ENCODE results near the gene EGFLAM. TPM values are rescaled to one million over a fixed set of nuclear protein-coding genes. Genes with fewer than 3 reads are reported as not detected.

EGFLAM gene
- total RNA-seq, 1 experiment from 2014 or later = 0.33 TPM

GRCh38 chr5:38237681-38238080 is 20.7 kb upstream of the EGFLAM start:
- no peak overlapping the region for H2BK120ac ChIP-seq (ENCODE audit: low read depth, low read length, poor library complexity, severe bottlenecking)
- H2BK15ac ChIP-seq (ENCODE audit: low read depth, low read length) = no peak overlapping the region
- no peaks in the 10 kb centered on the region for H4K20me1 ChIP-seq (ENCODE audit: control insufficient read depth, insufficient read depth, insufficient read length)
- H3K79me1 ChIP-seq (ENCODE audit: insufficient read depth, low read depth, low read length, poor library complexity, severe bottlenecking) = no peaks in the 10 kb centered on the region
- no peak overlapping the region for H3K4ac ChIP-seq (ENCODE audit: low read depth, low read length)
- H3K4me1 ChIP-seq (ENCODE audit: insufficient read depth, low read length) = no peaks in the 10 kb centered on the region
- no peak overlapping the region for H2BK12ac ChIP-seq (ENCODE audit: insufficient read length, low read depth, low read length)
- H3K23me2 ChIP-seq (ENCODE audit: insufficient read length, low read depth, low read length, poor library complexity, severe bottlenecking) = no peaks in the 10 kb centered on the region
- DNase-seq = no peak
- H3K23ac ChIP-seq (ENCODE audit: insufficient read length, low read depth, low read length) = no peak overlapping the region
- H3K9me3 ChIP-seq (ENCODE audit: control insufficient read depth, low read depth, low read length) = no peaks in the 10 kb centered on the region
- no peak overlapping the region for H4K91ac ChIP-seq (ENCODE audit: insufficient read length, low read depth, low read length)
- H4K5ac ChIP-seq (ENCODE audit: insufficient read length, low read depth, low read length) = no peak overlapping the region
- H3K27ac ChIP-seq (ENCODE audit: insufficient read length, low read depth, low read length) = no peak overlapping the region
- no peak overlapping the region for H2BK5ac ChIP-seq (ENCODE audit: insufficient read length, low read length)
- no CpG with 5 or more reads among the region's 2 CpGs for WGBS (ENCODE audit: extremely low coverage, insufficient read length, low lambda C conversion rate)
- H3K27me3 ChIP-seq (ENCODE audit: insufficient read depth, low read length) = no peaks in the 10 kb centered on the region
- H3K27ac Mint-ChIP-seq = no peak overlapping the region
- H3K9me3 Mint-ChIP-seq = peaks cover 18 to 22% of the 10 kb centered on the region in 2 experiments
- H3K4me3 Mint-ChIP-seq = no peak overlapping the region
- H3K4me1 Mint-ChIP-seq = no peaks in the 10 kb centered on the region
- no peak overlapping the region for H3T11ph ChIP-seq (ENCODE audit: low read length)
- no peak overlapping the region for H2AFZ ChIP-seq (ENCODE audit: low read length)
- no peak overlapping the region for H2AK5ac ChIP-seq (ENCODE audit: insufficient read length, low read length)
- H3K9ac ChIP-seq (ENCODE audit: extremely low read depth, insufficient read length, low read length) = no peak overlapping the region
- no peak for TF ChIP-seq CTCF (conservative IDR thresholded peaks at IDR 0.05)
- no peak overlapping the region for H2BK20ac ChIP-seq (ENCODE audit: low read depth, low read length, poor library complexity, severe bottlenecking)
- no peak overlapping the region for H3K4me2 ChIP-seq (ENCODE audit: insufficient read depth, insufficient read length, low read length)
- H3K18ac ChIP-seq (ENCODE audit: insufficient read length, low read depth, low read length) = no peak overlapping the region
- no peaks in the 10 kb centered on the region for H3K79me2 ChIP-seq (ENCODE audit: insufficient read depth, low read length)
- H3K27me3 Mint-ChIP-seq (ENCODE audit: low read depth) = peaks cover 7% of the 10 kb centered on the region
- H4K8ac ChIP-seq (replicated peaks; ENCODE audit: insufficient read length, low read depth, low read length) = no peak overlapping the region
- H3K56ac ChIP-seq (ENCODE audit: insufficient read length, low read depth, low read length) = no peak overlapping the region
- peaks cover 5 to 16% (median 10%) of the 10 kb centered on the region in 3 experiments; a peak in 5 of 7 replicates for H3K36me3 Mint-ChIP-seq (ENCODE audit: insufficient read depth in 1 of 3, low read depth in 3 of 3)
- H3K14ac ChIP-seq (ENCODE audit: insufficient read depth, low read length) = no peak overlapping the region
